Mucosa of stomach (tissue), 1 donor: Measurements from ENCODE around the gene AMBP.
A peak's percentile ranks its signal among the peaks of the same experiment; 100 is the strongest.
"Not testable (repeated sequence)": the region's sequence is repeated elsewhere in the genome, so short reads cannot be mapped to it uniquely, and the experiment has no call there.

ENCODE experiments used
- H3K27me3 ChIP-seq: one replicate; pipeline ENCODE4 v1.7.0; 2013; ENCODE audit warnings: mild to moderate bottlenecking, low read length; ENCODE audit not compliant: control insufficient read depth, insufficient read depth
- H3K36me3 ChIP-seq: one replicate; pipeline ENCODE4 v1.7.0; 2013; ENCODE audit warnings: low read length; ENCODE audit not compliant: control insufficient read depth, insufficient read depth
- H3K4me1 ChIP-seq: one replicate; pipeline ENCODE4 v1.7.0; 2013; ENCODE audit warnings: mild to moderate bottlenecking, low read length; ENCODE audit not compliant: control insufficient read depth, insufficient read depth
- H3K4me3 ChIP-seq: one replicate; pipeline ENCODE4 v1.7.0; 2013; ENCODE audit warnings: low read length
- H3K9ac ChIP-seq: one replicate; pipeline ENCODE4 v1.7.0; 2013; ENCODE audit warnings: mild to moderate bottlenecking, low read length, moderate library complexity
- H3K9me3 ChIP-seq: one replicate; pipeline ENCODE4 v1.7.0; 2013; ENCODE audit warnings: mild to moderate bottlenecking, low read length, moderate library complexity; ENCODE audit not compliant: control insufficient read depth
- donor health status: Pancreatic carcinoma.

The AMBP gene

DNA sequence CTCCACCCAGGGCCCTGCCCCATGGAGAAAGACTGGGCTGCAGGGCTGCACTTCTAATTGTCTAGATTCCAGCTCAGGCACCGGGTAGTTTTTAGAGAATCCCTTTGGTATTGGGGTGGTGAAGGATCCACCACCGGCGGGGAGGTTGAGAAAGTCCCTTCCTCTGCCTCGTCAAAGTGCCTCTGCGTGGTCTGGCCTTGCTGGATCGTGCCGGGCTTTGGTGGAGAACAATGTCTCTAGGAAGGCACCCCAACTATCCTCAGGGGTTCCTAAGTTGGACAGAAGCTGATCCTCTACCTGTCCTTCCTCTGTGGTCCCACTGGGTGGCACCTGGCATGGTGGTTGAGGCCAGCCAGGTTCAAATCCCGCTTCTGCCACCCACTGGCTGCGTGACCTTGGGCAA, 7.3 kb upstream of the AMBP start:
- no peaks in the 10 kb centered on the region for H3K36me3 ChIP-seq
- no peaks in the 10 kb centered on the region for H3K27me3 ChIP-seq
- no peak overlapping the region for H3K9ac ChIP-seq
- H3K4me3 ChIP-seq, result no peak overlapping the region
- H3K4me1 ChIP-seq, result peaks cover 24% of the 10 kb centered on the region
- no peaks in the 10 kb centered on the region for H3K9me3 ChIP-seq

DNA sequence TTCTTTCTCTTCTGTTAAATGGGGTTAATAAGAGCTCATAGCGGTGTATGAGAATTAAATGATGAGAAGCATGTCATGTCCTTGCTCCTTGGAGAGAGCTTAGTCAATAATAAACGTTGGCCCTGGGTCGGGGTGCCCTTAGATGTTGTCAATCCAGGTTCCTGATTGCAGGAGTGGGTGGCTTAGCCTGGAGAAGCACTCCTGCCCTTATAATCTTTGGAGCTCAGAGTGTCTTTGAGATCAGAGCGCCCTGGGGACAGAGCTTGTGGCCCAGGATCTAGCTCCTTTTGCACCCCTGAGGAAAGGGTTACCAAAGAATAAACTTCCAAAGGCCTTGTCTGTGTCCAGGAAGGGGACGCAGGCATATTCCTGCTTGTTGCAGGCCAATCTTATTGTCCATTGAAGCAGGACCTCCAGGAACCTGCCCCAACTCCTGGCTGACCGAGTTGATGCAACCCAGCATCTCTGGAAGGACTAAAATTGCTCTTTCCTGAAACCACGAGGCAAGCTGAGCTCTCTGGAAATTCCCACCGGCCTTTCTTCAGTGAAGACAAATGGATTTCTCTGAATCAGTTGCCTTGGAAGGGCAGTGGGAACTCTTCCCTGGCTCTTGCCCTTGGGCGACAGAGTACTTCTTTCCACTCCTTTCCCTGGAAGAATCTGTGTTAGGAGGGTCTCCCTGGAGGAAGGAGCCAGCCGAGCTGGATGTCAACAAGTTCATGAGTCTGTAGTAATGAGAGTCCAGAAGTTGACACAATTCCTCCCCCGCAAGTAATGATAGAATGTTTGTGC, 6.4 kb upstream of the AMBP start:
- Histone ChIP-seq H3K4me3 (no peak overlapping the region), H3K27me3 (no peaks in the 10 kb centered on the region), H3K9me3 (no peaks in the 10 kb centered on the region), H3K4me1 (peaks cover 31% of the 10 kb centered on the region), H3K36me3 (no peaks in the 10 kb centered on the region), H3K9ac (no peak overlapping the region)

DNA sequence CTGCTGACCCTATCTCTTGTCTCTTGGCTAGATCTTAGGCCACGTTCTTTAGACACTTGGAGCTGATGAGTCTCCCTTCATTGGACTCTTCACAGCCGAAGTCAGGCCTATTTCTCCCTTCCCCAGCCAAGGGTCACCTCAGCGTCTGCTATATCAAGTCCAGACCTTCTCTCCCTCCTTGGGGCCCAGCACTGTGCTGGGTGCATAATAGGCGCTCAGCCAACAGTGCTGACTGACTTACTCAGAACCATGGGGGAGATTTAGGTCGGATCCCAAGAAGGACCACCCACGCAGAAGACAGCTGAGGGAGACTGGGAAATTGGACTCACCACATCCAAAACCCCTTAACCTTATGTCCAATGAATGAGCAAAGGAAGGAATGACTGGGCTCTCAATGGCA, 5.6 kb upstream of the AMBP start:
- no peak overlapping the region for H3K9ac ChIP-seq
- no peaks in the 10 kb centered on the region for H3K27me3 ChIP-seq
- H3K4me3 ChIP-seq, result no peak overlapping the region
- peaks cover 38% of the 10 kb centered on the region for H3K4me1 ChIP-seq
- H3K9me3 ChIP-seq, result no peaks in the 10 kb centered on the region
- H3K36me3 ChIP-seq, result no peaks in the 10 kb centered on the region

DNA sequence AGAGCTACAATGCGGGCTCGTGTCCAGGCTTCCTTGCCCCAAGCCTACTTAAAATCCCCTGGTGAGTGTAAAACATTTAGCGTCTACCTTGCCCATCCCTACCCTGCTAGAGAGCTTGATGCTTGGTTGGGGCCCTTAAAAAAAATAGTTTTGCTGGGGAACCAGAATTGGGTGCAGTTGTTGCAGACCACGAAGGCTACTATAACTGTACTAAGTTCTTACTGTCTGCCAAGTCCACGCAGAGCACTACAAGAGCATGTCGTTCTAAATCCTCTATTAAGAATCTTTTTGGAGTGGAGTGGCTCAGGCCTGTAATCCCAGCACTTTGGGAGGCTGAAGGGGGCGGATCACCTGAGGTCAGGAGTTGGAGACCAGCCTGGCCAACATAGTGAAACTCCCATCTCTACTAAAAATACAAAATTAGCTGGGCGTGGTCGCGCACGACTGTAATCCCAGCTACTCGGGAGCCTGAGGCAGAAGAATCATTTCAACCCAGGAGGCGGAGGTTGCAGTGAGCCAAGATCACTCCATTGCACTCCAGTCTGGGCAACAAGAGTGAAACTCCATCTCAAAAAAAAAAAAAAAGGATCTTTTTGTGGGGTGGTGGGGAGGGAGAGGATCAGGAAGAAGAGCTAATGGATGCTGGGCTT, 4.8 kb upstream of the AMBP start:
- not testable (repeated sequence) for H3K9ac ChIP-seq, H3K27me3 ChIP-seq, H3K9me3 ChIP-seq, H3K4me3 ChIP-seq, H3K36me3 ChIP-seq
- H3K4me1 ChIP-seq, result peaks cover 46% of the 10 kb centered on the region

DNA sequence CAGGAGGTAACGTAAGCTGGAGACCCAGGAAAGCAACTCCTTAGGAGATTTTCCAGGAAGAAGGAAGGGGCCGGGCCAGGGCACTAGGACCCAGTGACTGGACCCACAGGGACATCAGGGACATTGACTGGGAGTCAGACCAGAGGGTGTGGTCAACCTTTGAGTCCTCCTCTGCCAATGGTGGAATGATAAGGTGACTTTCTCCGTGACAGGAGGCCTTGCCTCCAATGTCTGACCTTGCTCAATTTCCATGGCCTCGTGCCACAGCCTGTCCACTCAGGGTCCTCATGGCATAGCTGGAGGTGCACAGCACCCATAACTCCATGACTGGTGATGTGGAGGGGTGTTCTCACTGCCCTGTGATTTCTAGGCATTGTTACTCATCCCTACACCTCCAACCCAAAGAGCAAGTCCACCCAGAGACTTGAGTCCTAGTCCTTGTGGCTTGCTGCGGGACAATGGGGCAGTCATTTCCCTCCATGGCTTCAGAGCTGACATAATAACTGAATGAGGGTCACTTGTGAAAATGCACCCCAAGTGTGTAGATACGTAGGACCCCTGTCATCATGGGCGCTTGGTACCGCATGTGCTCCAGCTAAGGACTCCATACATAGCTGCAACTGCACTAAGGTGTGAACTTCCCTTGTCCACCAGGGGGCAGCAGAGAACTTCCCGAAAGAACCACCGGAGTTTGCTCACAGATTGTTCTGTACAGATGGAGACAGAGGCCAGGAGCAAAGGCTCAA, 4.1 kb upstream of the AMBP start:
- H3K4me3 ChIP-seq, result no peak overlapping the region
- H3K27me3 ChIP-seq, result no peaks in the 10 kb centered on the region
- H3K36me3 ChIP-seq, result no peaks in the 10 kb centered on the region
- no peaks in the 10 kb centered on the region for H3K9me3 ChIP-seq
- no peak overlapping the region for H3K9ac ChIP-seq
- peaks cover 53% of the 10 kb centered on the region for H3K4me1 ChIP-seq

DNA sequence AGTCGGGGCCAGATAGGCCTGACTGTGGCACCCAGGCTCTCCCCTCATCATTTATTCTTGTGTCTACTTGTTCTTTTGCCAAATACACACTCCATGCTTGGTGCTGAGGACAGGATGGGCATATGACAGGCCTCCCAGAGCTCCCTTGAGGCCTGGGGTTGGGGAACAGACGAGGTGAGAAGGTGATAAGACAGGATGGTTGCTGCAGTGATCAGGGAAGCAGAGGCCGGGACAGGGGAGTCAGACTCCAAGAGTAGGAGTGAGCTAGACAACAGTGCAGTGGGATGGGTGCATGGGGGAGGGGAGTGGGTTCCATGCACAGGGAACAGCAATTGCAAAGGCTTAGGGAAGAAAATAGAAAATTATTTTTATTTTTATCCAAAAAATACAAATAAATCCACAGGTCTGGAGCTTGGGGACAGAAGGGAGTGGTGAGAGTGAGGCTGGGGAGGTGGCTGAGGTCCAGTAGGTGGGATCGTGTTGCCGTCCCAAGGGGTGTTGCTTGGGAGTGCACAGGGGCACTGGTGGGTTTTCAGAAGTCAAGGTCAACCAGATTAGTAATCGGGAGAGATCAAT, 3.4 kb upstream of the AMBP start:
- no peaks in the 10 kb centered on the region for H3K9me3 ChIP-seq
- H3K4me3 ChIP-seq, result no peak overlapping the region
- H3K9ac ChIP-seq, result peak overlapping the region; percentile 48
- no peaks in the 10 kb centered on the region for H3K27me3 ChIP-seq
- no peaks in the 10 kb centered on the region for H3K36me3 ChIP-seq
- peaks cover 54% of the 10 kb centered on the region for H3K4me1 ChIP-seq

DNA sequence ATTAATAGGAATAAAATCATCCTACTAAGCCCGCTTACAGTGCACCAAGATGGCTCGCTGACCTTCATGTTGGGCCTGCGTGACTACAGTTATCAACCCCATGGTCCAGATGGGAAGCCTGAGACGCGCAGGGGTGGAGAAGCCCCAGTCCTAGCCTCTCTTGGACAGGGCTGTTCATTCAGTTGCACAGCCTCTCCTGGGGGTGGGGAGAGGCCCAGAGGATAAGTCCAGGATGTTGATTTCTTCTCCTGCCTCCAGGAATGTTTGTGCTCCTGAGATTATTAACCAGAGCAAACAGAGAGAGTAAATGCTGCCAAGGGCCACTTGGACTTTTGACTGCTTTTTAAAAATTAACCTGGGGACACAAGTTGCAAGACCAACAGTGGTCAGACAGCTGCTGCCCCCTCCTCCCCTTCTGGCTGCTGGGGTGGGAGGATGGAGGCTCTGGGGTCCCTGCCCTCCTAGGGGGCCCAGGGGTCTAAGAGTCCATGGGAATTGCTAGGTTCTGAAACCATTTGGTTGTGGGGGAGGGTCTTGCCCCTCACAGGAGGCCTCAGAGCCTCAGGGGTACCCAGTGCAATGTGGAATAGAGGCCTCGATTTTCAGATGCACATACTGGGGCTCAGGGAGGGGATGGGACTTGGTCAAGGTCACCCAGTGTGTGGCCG, 2.8 kb upstream of the AMBP start:
- H3K27me3 ChIP-seq, result no peaks in the 10 kb centered on the region
- no peaks in the 10 kb centered on the region for H3K9me3 ChIP-seq
- peaks cover 54% of the 10 kb centered on the region for H3K4me1 ChIP-seq
- peak overlapping the region; percentile 28 for H3K4me3 ChIP-seq
- peak overlapping the region; percentile 48 for H3K9ac ChIP-seq
- no peaks in the 10 kb centered on the region for H3K36me3 ChIP-seq

DNA sequence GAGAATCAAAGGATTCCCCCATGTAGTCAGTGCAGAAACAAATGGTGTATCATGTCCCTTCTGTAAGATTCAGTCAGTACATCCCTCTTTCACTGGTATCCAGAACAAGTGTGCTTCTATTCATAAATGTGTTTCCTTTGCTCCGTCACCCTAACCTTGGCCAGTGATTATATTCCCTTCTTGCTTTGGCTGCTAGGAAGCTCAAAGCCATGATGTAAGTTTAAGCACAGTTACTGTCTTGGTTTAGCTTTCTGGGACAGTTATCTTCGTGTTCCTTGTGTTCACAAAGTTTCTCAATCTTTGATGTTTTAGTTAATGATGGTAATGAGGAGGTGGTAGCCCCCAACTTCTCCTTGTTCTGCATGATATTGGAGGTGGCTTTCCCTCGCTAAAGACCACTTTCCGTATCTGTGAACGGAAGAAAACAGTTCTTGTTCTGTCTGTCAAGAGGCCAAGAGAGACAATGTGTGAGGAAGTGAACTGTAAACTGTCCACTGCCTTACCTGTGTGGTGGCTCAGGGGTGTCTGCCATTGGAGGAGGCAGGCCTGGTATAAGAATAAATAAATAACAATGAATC, 2.2 kb upstream of the AMBP start:
- Histone ChIP-seq H3K27me3 (no peaks in the 10 kb centered on the region), H3K9ac (no peak overlapping the region), H3K4me1 (peaks cover 54% of the 10 kb centered on the region), H3K9me3 (no peaks in the 10 kb centered on the region), H3K4me3 (no peak overlapping the region), H3K36me3 (no peaks in the 10 kb centered on the region)

DNA sequence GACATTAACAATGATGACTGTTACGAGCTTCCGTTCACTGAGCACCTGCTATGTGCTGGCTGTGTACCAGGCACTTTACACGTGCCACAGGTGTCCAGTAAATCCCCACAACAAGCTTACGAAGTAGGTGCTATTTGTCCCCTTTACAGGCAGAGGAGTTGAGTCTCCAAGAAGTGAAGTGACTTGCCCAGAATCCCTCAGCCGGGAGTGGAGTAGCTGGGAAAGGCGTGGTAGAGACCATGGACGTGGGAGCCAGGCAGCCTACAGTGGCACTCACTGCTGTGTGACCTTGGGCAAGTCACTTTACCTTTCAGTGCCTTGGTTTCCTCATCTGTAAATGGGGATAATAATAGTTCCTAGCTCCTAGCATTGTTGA, 669 bp upstream of the AMBP start:
- Histone ChIP-seq H3K4me1 (peaks cover 54% of the 10 kb centered on the region), H3K9me3 (no peaks in the 10 kb centered on the region), H3K9ac (no peak overlapping the region), H3K4me3 (no peak overlapping the region), H3K27me3 (no peaks in the 10 kb centered on the region), H3K36me3 (no peaks in the 10 kb centered on the region)

DNA sequence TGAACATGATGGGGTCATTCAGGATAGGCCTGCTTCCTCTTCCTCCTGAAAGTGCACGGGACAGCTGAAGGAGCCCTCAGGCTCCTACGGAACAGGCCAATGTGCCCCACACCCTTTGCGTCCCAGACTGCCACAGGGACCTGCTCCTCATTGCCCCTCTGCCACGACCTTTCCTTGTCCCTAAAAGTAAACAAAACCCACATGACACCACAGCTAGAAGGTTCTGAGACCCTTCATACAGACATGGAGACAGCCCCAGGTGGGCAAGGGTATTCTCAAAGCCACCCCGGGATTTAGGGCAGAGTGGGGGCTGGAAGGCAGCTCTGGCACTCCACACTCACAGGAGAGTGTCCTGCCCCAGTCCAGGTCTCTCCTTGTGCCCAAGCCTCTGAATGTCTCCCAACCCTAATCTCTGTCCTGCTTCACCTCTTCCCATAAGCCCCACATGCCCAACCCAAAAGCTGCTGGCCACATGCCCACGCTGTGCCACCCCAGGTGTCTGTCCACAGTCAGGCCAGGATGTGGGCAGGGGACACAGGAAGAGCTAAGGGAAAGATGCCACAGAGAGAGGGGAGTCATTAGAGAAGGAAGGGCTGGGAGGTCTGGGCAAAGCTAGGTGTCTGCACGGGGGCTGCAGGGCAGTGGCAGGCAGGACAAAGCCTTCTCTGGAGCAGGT, 800 bp downstream of the AMBP start:
- Histone ChIP-seq H3K9me3 (no peaks in the 10 kb centered on the region), H3K9ac (no peak overlapping the region), H3K4me1 (peaks cover 57% of the 10 kb centered on the region), H3K4me3 (no peak overlapping the region), H3K27me3 (no peaks in the 10 kb centered on the region), H3K36me3 (no peaks in the 10 kb centered on the region)
